GM06990 (cell line): ENCODE data around the gene GSTO2.

Experiments used
- DNase-seq: peaks from one replicate; pipeline ENCODE4 v3.0.0-alpha.2; 2011; ENCODE audit not compliant: insufficient read length; ENCODE audit errors: extremely low read depth
- H3K27me3 ChIP-seq: replicated peaks from 2 replicates; pipeline ENCODE4 v1.6.0; 2011; ENCODE audit warnings: low read length; ENCODE audit not compliant: control insufficient read depth, insufficient read depth
- H3K36me3 ChIP-seq: 2 replicates; pipeline ENCODE4 v1.5.1; 2011; ENCODE audit warnings: low read length; ENCODE audit not compliant: control insufficient read depth, insufficient read depth
- H3K4me3 ChIP-seq: replicated peaks from 2 replicates; pipeline ENCODE4 v1.5.1; 2011; ENCODE audit warnings: low read depth, mild to moderate bottlenecking, control low read depth, low read length
- CTCF ChIP-seq: IDR thresholded peaks from 2 replicates; pipeline ENCODE4 v1.5.1; 2011; ENCODE audit warnings: low read length, control low read depth, mild to moderate bottlenecking, inconsistent platforms; ENCODE audit not compliant: insufficient read depth, poor library complexity, severe bottlenecking

Gene GSTO2

GRCh38 chr10:104291439-104291951, 22.5 kb downstream of the GSTO2 start:
- Histone ChIP-seq H3K27me3 (no peaks in the 10 kb centered on the region), H3K36me3 (no peaks in the 10 kb centered on the region), H3K4me3 (no peak overlapping the region)
- peak; percentile 81 for DNase-seq
- peak; percentile 100 for TF ChIP-seq CTCF

GRCh38 chr10:104293011-104293410, 24.0 kb downstream of the GSTO2 start:
- Histone ChIP-seq H3K4me3 (no peak overlapping the region), H3K36me3 (no peaks in the 10 kb centered on the region), H3K27me3 (no peaks in the 10 kb centered on the region)
- no peak for DNase-seq
- no peak for TF ChIP-seq CTCF

- H3K27me3 ChIP-seq, result no peaks in the 10 kb centered on the region
- H3K36me3 ChIP-seq, result no peaks in the 10 kb centered on the region
- no peak for DNase-seq
- no peak for TF ChIP-seq CTCF
- H3K4me3 ChIP-seq, result no peak overlapping the region
These were observed 24.9 kb downstream of the GSTO2 start for GRCh38 chr10:104293781-104294321.

GRCh38 chr10:104296687-104297436, 27.9 kb downstream of the GSTO2 start:
- no peaks in the 10 kb centered on the region; the same call in none of the 2 replicates for H3K27me3 ChIP-seq
- no peak for DNase-seq
- H3K4me3 ChIP-seq, result no peak overlapping the region
- H3K36me3 ChIP-seq, result no peaks in the 10 kb centered on the region
- no peak for TF ChIP-seq CTCF

GRCh38 chr10:104297697-104298660, 29.0 kb downstream of the GSTO2 start:
- H3K27me3 ChIP-seq, result no peaks in the 10 kb centered on the region; the same call in none of the 2 replicates
- H3K4me3 ChIP-seq, result no peak overlapping the region
- H3K36me3 ChIP-seq, result no peaks in the 10 kb centered on the region
- no peak for DNase-seq
- TF ChIP-seq CTCF, result peak; percentile 63
